IPS-18c (cell line): Measurements from ENCODE around the gene GDPGP1.

Experiments used
- H3K4me3 ChIP-seq: 2 replicates; pipeline ENCODE4 v1.7.0; 2013; ENCODE audit warnings: low read depth, mild to moderate bottlenecking, low read length, moderate library complexity; ENCODE audit not compliant: insufficient read depth
- H3K9me3 ChIP-seq: one replicate; pipeline ENCODE4 v1.6.1; 2013; ENCODE audit warnings: mild to moderate bottlenecking, low read length, moderate library complexity; ENCODE audit not compliant: control insufficient read depth, insufficient read depth

The GDPGP1 gene

DNA sequence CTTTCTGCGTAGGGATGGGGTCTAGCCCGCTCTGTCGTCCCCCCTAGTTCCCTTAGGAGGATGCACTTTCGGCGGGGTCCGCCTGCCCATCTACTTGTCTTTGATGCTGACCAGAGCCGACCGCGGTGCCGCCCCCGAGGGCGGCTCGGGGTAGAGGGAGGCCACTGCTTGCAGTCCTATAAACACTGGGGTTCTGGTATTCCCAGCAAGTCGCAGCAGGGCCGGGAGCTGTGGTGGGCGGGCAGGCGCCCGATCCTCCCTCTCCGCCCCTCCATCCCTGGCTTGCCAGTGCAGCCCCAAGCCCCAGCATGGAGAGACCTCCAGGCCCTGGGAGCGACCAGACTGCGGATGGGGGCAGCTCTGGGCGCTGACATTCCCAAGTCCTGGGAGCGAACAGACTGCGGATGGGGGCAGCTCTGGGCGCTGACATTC, 32.0 kb upstream of the GDPGP1 start:
- Histone ChIP-seq H3K9me3 (no peaks in the 10 kb centered on the region), H3K4me3 (peak overlapping the region; percentile 91)

DNA sequence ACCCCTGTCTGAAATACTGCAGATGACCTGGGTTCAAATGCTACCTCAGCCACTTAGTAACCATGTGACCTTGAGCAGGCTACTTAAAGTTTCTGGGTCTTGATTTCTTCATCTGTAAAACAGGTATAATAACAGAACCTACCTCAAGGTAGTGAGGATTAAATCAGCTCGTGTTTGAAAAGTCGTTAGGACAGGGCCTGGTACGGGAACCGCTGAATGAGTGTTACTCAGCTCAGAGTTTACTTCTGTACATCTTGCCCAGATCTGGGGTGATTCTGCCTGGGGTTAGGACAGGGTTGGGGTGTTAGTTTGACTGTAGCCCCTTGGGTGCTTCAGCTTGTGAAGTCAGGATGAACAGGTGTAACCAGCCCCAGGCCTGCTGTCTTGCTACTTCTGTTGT, 31.1 kb upstream of the GDPGP1 start:
- peak overlapping the region; percentile 91; the same call in 1 of the 2 replicates for H3K4me3 ChIP-seq
- H3K9me3 ChIP-seq = no peaks in the 10 kb centered on the region

DNA sequence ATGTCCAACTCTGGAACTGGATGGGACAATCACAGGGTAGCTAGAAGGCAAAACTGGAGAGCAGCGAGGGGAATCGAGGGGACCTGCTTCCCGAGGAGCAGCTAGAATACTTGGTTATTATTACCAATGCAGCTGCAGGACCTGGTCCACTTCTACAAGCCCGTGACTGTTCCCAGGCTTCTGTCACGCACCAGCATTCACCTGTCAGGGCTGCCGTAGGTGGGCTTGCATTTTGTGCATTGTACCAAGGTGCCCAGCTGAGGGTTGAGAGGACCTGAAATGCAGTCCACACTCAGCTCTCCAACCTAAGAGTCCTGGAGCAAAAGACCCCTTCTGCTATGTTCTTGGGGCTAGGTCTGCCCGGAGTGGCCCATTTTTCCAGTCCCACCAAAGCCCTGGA, 30.5 kb upstream of the GDPGP1 start:
- no peaks in the 10 kb centered on the region for H3K9me3 ChIP-seq
- H3K4me3 ChIP-seq = no peak overlapping the region

DNA sequence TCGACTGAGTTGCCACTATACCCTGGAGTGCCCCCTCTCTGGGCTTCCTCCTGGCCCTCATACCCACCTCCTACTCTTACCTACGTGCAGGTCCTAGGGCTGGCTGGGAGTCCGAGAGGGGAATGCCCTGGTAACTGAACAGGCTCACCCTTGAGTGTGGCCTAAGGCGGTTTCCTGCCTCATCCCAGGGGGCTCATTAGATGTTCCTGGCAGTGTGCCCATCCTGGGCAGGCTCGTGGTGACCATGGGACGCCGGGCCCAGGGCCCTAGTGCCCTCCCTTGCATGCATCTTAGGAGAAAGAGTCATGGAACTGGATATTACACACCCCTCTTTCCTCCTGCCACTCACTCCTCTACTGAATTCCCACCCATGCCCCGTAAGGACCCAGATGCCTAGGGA, 30.1 kb upstream of the GDPGP1 start:
- Histone ChIP-seq H3K4me3 (no peak overlapping the region), H3K9me3 (no peaks in the 10 kb centered on the region)

DNA sequence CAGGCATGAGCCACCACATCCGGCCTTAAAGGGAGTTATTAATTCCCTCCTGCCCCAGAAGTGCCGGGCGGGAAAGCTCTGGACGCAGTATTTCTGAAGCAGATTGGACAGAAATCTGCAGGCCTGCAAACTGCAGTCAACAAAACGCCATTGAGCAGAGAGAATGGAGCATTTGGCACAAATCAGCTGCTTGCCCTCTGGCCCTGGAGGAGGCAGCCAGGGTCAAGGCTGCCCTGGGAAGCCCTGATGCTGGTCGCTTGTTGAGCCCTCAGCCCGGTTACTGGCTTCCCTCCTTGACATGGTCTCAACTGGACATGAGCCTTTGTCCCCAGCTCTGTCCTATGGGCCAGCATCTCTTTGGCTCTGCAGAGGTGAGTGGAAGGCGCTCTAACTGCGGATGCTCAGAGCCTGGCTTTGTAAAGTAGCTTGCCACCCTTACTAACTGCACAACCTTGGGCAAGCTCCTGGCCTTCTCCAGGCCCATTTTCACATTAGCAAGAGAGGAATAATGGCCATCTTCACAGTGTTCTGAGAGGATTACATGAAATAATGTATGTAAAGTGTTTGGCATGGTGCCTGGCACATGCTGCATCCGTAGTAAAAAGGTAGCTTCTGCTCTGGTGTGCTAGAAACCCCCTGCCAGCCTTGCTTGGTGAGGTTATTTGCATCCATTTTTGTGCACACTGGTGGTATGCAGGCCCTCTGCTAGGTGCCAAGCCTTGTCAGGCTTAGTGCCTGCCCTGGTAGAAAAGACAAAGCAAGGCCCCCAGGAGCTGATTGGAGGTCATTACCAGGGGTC, 28.8 kb upstream of the GDPGP1 start:
- H3K9me3 ChIP-seq = no peaks in the 10 kb centered on the region
- no peak overlapping the region for H3K4me3 ChIP-seq

DNA sequence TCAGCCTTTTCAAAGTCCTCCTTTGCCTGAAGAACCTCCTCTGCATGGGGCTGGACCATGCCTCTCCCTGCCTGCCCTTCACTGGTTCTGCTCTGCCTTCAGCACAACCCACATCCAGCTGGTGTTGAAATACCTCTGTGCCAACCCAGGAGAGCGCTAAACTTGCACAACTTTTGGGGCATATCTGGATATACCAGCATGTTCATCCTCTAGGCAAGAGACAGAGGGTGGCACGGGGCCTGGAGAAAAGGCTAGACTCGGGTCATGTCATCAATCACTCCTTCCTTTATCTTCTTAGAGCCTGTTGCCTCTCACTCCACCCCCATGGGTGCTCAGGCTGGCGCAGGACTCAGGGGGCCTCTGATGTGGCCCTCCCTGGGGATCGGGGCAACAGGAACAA, 28.1 kb upstream of the GDPGP1 start:
- Histone ChIP-seq H3K9me3 (no peaks in the 10 kb centered on the region), H3K4me3 (no peak overlapping the region; the same call in 1 of the 2 replicates)

DNA sequence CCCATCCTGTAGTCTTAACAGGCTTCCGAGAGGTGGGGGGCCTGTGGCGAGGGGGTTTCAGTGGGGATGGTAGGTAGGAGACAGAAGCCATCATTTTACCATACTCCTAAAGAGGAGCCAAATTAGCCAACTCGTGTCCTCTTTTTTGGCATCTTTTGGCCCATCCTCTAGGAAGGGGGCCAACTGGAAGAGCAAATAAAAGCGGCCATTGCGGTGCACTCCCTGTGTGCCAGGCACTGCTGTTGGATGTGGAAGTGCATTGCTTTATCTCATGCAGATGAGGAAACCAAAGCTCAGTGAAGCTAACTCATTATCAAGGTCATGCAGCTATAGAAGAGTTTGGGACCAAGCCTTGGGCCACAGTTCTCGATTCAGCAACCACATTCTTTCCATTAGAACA, 26.8 kb upstream of the GDPGP1 start:
- no peaks in the 10 kb centered on the region for H3K9me3 ChIP-seq
- no peak overlapping the region for H3K4me3 ChIP-seq

DNA sequence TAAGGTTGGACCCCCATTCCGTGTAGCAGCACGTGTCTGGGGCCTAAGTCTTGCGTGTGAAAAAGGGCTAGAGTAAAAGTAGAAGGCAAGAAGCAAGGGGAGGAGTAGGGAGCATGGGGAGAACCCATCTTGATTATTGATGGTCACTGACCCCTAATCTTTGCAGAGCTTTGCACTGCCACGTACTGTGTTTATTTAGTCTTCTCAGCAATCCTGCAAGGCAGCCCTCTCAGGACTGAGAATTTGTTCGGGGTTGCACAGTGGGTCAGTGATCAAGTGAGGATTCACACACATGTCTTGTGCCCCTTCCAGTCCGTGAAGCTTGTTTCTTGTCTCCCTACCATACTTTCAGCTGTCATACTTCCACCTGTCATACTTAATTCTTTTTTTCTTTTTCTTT, 25.7 kb upstream of the GDPGP1 start:
- H3K4me3 ChIP-seq = no peak overlapping the region

DNA sequence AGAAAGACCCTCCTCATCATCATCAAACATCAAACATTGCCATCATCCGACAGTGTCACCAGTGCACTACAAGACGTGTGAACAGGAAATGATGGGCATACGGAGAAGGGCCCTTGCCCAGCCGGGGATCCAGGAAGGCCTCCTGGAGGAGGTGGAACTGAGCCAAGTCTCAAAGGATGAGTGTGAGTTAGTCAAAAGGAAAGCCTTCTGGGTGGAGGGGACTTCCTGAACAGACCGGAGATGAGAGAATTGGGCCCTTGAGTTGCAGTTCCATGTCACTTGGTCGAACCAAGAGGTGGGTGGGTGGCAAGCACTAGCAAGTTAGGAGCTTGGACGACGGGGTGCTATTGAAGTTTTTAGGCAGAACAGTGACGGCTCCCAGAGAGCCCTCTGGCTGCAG, 24.4 kb upstream of the GDPGP1 start:
- H3K9me3 ChIP-seq = no peaks in the 10 kb centered on the region
- H3K4me3 ChIP-seq = no peak overlapping the region

More for the DNA sequence above, 25.7 kb upstream of the GDPGP1 start:
- H3K9me3 ChIP-seq = no peaks in the 10 kb centered on the region

DNA sequence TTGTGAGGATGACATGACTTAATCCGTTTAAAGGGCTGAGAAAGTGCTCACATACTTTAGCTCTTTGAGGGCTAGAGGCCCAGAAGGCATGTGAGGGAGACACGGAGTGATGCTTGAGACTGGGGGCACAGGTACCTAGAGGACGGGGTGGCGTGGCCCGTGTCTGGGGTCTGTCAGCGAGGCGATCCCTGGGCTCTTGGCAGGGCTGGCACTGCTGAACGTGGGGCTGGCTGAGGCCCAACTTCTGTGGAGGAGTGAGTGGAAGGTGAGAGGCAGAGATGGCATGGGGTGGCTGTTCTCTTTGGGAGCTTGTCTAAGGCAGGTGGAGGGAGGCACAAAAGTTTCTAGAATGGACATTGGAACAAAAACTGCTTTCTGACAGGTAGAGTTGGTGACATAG, 23.4 kb upstream of the GDPGP1 start:
- H3K4me3 ChIP-seq = no peak overlapping the region
- H3K9me3 ChIP-seq = no peaks in the 10 kb centered on the region

DNA sequence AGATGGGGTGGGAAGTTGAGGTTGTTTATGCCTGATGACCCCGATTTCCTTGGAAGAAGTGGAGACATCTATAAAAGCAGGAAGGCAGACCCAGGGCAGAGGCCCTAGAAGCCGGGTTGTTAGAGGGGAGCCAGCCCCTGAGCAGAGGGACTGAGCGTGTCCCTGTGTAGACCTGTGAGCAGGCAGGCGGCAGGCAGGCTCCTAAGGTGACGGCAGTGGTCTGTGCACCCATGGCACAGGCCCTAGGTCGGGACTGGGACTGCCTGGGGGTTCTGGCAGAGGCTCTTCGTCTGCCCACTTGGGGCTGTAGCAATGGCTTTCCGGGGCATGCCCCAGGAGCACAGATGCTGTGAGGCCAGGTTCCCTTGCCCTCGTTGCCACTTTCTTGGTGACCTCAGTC, 23.0 kb upstream of the GDPGP1 start:
- H3K9me3 ChIP-seq = no peaks in the 10 kb centered on the region
- H3K4me3 ChIP-seq = no peak overlapping the region

DNA sequence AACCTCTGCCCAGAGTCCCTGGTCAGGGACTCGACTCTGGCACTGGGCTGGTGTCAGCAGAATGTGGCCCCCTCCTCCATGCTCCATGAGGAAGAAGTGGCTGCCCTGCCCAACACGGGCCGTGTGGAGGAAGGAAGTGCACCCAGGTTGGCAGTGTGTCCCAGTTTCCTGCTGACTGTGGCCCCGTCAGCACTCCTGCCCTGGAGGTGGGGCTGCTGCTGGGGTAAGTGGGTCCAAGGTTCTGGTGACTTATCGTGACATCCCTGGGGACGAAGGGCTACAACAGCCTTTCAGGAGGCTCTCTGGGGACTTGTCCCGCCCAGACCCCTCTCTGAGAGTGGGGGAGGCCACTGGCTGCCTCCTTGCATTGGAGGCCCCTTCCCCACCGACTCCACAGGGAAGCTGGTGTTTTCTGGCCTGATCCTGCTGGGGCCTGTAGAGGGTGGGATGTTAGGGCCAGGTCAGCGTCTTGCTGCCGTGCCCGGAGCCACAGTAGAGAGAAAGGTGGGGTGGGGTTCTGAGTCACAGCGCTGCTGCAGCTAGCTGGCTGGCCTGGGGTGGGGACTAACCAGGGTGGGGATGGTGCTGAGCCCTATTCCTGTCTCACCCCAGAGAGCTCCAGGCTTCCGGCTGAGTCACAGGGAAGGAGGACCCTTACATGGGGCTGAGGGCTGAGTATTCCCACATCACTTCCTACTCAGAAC, 22.4 kb upstream of the GDPGP1 start:
- Histone ChIP-seq H3K9me3 (no peaks in the 10 kb centered on the region), H3K4me3 (no peak overlapping the region)

DNA sequence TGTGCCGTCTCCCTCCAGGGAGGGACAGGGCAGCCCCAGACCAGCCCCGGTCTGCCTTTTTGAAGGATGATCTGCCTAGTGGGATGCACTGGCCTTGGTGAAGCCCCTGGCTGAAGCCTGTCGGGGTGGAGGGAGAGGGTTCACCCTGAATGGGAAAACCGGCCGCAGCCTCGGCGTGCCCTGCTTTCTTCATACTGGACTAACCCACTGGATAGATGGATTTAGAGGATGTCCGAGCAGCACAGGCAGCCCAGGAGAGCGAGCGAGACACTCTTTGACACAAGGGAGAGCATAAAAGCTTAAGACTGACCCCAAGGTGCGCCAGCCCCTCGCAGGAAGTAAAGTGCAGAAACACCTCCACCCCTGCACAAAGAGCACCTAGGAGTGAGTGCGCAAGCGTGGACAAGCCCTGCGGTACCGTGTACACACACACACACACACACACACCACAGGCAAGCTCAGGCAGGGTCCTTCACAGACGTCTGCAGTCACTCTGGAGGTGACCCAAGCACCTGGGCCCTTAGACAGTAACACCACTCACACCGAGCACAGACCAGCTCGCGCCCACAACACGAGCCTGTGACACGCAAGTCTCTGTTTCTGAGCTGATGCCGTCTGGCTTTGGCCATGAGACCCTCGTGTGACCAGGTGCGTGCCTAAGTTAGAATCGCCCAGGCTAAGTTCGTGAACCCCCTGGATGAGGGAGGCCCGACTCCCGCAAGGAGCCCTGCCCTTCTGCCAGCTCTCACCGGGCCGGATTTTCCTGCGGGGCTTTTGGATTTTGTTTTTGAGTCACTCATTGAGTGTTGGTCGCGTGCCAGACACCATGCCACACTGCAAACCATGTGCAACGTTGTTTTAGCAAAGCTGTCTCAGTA, 21.5 kb upstream of the GDPGP1 start:
- Histone ChIP-seq H3K9me3 (no peaks in the 10 kb centered on the region), H3K4me3 (no peak overlapping the region)

DNA sequence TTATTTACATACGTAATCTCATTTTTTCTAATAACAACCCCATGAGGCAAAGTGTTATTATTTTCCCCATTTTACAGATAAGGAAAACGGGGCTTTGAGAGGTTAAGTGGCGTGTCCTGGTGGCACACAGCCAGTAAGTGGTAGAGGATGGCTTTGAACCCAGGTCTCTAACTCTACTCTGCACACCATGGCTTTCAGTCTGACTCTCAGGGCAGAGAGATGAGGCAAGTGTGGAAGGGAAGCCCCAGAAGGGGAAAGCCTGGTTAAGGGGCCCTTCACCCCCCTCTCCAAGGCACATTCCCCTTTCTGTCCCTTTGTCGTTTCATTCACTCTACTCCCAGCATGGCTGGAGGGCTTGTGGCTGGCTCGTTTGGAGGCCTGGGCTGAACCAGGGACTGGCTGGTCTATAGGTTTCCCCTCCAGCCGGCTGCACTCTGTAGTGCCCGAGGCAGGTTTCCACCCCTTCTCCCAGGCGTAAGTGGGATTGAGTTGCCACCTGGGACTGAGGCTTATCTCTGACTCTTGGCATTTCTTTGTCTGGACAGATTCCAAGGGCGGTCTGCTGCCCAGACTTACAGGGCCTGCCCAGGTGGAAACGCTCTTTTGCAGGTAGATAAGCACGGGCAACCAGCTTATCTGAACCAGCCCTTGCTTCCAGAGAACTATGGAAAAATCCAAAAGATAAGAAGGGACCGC, 20.7 kb upstream of the GDPGP1 start:
- H3K4me3 ChIP-seq = no peak overlapping the region
- H3K9me3 ChIP-seq = no peaks in the 10 kb centered on the region

DNA sequence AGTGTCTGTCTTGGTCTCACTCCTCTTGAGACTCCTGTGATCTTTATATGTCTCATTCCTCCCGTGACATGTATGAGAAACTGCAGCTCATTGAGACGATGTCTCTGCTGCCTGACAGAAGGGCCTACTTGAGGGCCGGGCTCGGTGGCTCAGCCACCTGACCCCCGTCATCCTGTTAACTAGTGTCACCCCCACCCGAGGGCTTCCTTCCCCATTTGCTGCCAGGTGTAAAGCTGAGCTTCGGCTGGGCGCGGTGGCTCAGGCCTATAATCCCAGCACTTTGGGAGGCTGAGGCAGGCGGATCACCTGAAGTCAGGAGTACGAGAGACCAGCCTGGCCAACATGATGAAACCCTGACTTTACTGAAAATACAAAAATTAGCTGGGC, 20.2 kb upstream of the GDPGP1 start:
- no peak overlapping the region for H3K4me3 ChIP-seq
- H3K9me3 ChIP-seq = no peaks in the 10 kb centered on the region

DNA sequence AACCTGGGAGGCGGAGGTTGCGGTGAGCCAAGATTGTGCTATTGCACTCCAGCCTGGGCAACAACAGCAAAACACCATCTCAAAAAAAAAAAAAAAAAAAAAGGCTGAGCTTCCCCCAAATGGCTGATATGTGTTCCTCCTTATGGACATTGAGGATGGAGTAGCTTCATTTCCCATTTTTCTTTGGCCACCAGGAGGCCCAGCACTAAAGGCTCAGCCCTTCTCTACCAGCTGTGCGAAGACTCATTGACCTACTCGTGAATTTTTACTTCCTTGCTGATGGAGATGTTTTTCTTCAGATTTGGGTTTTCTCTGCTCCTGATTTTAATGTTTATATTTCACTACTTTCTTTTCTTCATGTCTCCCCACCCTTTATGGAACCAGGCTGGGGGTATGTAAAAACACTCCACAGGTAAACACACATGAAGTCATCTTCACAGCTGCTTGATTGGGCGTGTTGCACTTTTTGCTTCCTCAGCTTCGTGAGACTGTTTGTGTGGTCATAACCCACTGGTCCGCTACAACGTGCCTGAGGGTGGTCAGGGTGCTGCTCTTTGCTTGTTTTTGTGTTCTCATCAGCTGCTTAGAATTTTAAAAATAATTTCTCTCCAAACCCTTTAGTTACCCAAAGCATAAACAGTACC, 19.3 kb upstream of the GDPGP1 start:
- H3K9me3 ChIP-seq = no peaks in the 10 kb centered on the region
- no peak overlapping the region for H3K4me3 ChIP-seq
